G401 (cell line): ENCODE data around the gene VPS37B. TPM values are rescaled to one million over a fixed set of nuclear protein-coding genes. Genes with fewer than 3 reads are reported as not detected.
"Not testable (repeated sequence)": the region's sequence is repeated elsewhere in the genome, so short reads cannot be mapped to it uniquely, and the experiment has no call there.

ENCODE experiments used
- DNase-seq: peaks from one replicate; pipeline ENCODE4 v3.0.0-alpha.2; 2015; ENCODE audit warnings: low spot score
- in situ Hi-C: cut with HindIII; loops from 2 replicates; pipeline ENCODE4 v1.10.0; 2016; ENCODE audit warnings: low sequenced_read_pairs, mixed read lengths
- total RNA-seq: library from RNA; depleted of rRNA; stranded (reverse); fragments of >200 nt; shearing (Covaris generic); gene quantifications from 2 replicates; pipeline ENCODE4 v1.2.3, GENCODE V29; 2014; rRNA removed

Gene VPS37B, protein sequence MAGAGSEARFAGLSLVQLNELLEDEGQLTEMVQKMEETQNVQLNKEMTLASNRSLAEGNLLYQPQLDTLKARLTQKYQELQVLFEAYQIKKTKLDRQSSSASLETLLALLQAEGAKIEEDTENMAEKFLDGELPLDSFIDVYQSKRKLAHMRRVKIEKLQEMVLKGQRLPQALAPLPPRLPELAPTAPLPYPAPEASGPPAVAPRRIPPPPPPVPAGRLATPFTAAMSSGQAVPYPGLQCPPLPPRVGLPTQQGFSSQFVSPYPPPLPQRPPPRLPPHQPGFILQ
- 38.3 and 53.4 TPM in 2 replicates for total RNA-seq

DNA sequence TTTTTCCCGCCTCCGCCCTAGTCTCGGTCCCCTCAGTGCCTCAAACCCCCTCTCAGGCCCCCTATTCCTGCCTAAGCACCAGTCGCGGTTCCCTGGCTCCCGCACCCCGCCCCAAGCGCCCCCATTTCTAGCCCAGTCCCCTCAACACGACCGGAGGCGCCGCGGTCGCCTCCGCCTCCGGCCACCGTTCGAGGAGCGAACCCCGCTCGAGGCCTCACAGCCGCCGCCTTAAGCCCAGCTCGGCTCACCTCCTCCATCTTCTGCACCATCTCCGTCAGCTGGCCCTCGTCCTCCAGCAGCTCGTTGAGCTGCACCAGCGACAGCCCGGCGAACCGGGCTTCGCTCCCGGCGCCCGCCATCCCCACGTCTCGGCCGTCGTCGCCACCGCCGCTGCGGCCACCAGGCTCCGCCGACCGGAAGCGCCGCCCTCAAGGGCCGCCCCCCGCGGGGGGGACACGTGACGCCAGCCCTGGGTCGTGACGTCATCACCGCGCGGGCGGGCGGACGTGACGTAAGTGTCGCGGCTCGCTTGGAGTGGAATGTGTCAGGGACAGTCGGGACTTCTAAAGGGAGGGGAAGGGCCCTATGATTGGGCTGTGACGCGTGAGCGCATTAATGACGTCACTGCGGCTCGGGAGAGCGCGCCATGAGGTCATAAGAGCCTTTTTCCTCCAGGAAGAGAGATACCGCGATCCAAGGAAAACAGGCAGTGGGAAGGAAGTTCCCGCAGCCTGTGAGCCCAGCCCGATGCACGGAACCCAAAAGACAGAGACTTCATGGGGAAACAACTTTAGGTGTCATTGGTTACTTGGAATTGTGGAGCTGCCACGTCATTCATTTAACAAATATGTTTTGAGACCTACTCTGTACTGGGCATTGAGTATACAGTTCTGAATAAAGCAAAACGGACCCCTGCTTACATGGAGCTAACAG is at the start of gene VPS37B:
TSS of gene VPS37B (minus strand) at position 421 of the 933 bp plus-strand sequence. CDS start at position 359, 62 bp downstream.
- in situ Hi-C loops: no loop called here
- DNase-seq: peak; percentile 72

DNA sequence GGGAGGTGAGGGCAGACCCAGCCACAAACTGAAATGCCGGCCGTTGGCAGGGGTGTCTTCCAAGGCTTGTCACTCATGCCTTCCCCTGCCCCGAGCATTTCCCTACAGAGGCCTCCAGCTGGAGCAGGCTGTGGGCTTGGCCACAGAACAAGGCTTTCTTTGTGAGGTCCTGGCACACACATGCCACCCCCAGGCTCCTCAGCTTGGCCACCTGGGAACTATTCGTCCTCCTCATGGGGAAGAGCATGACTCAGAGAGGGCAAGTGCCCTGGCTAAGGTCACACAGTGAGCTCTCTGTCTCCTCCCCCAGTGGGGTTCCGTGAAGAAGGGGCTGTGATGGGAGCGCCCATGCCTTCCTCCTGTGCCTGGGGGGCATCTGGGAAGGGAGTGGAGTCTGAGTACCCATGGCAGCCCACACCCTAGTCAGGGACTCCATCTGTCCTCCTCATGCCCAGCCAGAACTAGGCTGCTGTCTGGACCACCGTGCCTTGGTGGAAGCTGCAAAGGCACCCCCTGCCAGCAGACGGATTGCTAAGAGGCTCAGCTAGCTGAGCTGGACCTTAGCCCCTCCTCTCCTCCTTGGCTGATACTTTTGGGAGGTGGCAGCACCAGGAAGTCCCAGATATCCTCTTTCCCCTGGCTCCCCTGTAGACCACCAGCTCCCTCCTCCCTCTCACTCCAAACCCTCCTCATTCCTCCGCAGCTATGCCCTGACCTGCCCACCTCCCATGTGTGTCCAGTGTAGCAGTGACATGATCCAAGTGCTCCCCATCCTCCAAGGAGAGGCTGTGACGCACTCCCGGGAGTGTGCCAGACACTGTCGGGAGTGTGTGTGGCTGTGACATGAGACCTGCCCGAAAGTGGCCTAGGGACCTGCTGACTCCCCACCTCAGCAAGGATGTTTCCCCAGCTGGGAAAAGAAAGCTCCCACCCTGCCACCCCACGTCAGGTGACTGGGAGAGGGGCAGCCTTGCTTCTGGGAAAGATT is 49.0 kb upstream of the VPS37B start:
- peak; percentile 43 for DNase-seq
- in situ Hi-C loops: loop anchor here (5.0 kb wide), 1 partner anchor 63 kb away; no protein-coding TSS in a partner anchor

DNA sequence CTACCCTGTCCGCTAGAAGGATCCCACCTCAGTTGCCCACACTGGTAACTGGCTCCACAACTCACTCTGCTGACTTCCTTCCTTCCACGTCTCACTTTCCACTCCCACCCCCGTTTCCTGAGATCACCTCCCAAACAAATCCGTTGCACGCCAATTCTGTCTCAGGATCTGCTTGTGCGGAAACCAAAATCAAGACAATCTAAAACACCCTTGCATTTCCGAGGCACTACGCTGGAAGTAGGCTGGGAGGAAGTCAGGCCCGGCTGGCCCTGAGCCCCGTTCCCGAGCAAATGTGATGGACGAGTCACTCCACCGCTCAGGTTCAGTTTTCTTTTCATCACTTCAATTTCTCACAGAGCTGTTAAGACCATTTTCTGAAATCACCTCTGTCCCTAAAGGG is 47.3 kb upstream of the VPS37B start:
- in situ Hi-C loops: no loop called here
- DNase-seq: no peak

DNA sequence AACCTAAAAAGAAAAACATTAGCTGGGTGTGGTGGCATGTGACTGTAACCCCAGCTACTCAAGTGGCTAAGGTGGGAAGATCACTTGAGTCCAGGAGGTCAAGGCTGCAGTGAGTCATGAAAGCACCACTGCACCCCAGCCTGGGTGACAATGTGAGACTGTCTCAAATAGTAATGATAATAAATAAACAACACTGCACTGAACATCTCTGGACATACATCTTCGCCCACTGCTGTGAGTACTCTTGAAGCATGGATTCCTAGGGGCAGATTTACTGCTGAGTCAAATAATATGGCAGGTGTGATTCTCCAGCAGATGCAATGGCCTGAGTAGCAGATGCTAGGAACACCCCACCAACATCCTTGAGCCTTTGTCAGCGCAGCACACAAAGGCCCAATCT is 46.7 kb upstream of the VPS37B start:
- no peak for DNase-seq
- in situ Hi-C loops: no loop called here

DNA sequence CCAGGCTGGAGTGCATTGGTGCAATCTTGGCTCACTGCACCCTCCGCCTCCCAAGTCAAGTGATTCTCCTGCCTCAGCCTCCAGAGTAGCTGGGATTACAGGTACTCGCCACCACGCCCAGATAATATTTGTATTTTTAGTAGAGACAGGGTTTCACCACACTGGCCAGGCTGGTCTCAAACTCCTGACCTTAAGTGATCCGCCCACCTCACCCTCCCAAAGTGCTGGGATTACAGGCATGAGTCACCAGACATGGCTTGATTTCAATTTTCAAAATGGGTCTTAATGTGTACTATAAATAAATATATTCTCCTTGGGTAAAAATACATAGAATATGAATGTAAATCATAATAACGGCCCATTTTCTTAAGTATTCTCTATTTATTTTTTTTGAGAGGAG is 45.4 kb upstream of the VPS37B start:
- DNase-seq, in situ Hi-C loops: not testable (repeated sequence)

DNA sequence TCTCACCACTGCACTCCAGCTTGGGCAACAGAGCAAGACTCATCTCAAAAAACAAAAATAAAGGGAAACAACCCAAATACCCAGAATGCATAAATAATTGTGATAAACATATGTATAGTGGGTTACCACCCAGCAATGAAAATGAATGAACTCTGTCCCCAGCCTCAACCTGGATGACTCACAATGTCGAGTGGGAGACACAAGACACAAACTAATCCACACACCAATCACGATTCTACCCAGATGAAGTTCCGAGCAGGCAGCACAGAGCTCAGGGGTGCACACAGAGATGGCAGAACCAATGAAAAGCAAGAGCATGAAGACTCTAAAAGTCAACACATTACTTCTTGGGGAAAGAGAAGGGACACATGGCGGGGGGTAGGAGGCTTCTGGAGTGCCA is 43.2 kb upstream of the VPS37B start:
- in situ Hi-C loops: no loop called here
- DNase-seq: no peak

DNA sequence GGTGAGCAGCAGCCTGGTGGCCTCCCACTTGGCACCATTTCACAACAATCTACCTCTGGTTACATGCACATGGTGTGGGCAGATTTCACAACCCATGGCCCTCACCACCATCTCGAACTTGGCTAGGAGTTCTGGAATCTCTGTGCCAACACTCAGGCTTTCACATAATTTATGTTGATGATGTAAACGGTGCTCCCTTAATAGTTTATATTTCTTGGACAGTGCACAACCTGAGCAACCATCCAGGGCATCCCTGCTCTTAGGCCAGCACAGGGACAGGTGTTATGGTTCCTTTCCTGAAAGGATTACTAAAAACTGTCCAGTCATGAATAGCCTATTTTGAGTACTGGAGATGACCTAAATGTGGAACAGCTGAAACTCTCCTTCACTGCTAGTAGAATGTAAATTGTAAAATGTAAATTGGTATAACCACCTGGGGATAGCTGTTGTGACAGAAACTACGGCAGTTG is 41.7 kb upstream of the VPS37B start:
- DNase-seq: no peak
- in situ Hi-C loops: no loop called here

DNA sequence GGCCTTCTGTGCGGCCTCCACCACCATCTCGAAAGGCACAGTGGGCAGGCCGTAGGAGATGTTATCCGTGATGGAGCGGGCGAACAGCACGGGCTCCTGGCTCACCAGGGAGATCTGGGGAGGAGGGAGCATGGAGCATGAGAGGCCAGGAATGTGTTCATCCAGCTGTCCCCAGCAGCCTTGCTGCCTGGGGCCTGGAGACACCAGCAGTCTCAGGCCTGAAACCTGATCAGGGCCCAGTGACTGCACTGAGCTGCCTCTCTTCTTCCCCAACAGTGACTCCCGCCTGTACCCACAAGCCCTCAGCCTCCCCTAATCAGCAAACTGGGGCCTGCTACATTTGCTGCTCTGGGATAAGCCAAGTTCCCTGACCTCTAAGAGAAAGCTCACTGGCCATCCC is 39.4 kb upstream of the VPS37B start:
- DNase-seq: no peak
- in situ Hi-C loops: no loop called here

DNA sequence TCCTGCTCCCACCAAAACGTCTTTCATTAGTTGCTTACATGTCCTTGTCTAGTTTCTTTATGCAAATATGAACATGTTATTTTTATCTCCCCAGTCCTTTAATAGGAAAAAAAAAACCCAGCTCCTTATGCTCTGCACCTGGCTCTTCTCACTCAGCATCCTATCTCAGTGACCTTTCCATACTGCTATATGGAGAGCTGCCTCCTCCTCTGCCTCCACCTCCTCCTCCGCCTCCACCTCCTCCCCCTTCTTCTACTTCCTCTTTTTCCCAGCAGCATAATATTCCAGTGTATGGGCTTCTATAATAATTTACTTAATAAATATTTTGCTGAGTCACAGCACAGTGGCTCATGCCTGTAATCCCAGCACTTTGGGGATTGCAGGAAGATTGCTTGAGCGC is 38.8 kb upstream of the VPS37B start:
- DNase-seq: no peak
- in situ Hi-C loops: no loop called here

DNA sequence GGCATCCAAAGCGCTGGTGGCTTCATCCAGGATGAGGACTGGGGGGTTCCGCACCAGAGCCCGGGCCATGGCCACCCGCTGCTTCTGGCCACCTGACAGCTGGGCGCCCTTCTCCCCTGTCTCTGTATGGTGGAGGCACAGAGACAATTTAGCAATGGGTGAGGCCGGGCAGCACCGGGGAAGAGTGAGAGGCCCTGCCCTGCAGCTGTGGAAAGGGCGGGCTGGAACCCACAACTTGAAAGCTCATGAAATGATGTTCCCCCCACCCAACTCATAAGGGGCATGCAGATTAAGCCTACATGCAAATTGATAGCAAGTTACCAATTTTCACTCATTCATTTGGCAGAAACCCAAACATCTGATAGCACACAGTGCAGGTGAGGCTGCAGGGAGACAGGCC is 36.3 kb upstream of the VPS37B start:
- DNase-seq: no peak
- in situ Hi-C loops: no loop called here

DNA sequence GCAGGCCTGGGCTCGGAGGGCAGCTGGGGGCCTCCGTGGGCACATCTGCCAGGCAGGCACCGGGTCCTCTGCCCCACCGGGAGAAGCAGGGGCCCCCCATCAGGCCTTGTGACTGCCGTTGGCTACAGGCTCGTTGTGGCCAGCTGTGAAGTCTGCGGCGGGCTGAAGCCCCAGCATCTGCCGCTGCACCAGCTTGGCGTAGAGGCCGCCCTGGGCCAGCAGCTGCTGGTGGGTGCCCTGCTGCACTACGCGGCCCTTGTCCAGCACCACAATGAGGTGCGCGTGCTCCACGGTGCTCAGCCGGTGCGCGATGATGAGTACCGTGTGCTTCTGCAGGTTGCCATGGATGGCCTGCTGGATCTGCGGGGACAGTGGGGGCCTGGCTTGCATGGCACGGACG is 33.9 kb upstream of the VPS37B start:
- in situ Hi-C loops: no loop called here
- no peak for DNase-seq

DNA sequence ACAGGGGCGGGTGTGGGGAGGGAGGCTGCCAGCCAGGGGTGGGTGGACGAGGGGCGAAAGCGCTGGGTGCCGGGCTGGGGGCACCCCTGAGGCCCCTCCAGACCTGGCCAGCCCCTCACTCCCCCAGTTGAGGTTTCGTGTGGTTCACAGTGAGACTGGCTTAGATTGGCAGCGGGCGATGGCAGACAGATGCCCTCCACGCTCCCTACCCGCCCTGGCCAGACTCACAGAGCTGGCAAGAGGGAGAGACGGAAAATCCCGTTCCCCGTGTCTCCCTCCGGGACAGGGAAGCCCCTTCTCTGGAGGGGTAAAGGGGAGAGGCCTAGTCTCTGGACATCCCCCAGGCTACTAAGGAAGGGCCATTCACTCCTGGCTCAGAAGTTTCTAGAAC is 33.2 kb upstream of the VPS37B start:
- in situ Hi-C loops: no loop called here
- no peak for DNase-seq

DNA sequence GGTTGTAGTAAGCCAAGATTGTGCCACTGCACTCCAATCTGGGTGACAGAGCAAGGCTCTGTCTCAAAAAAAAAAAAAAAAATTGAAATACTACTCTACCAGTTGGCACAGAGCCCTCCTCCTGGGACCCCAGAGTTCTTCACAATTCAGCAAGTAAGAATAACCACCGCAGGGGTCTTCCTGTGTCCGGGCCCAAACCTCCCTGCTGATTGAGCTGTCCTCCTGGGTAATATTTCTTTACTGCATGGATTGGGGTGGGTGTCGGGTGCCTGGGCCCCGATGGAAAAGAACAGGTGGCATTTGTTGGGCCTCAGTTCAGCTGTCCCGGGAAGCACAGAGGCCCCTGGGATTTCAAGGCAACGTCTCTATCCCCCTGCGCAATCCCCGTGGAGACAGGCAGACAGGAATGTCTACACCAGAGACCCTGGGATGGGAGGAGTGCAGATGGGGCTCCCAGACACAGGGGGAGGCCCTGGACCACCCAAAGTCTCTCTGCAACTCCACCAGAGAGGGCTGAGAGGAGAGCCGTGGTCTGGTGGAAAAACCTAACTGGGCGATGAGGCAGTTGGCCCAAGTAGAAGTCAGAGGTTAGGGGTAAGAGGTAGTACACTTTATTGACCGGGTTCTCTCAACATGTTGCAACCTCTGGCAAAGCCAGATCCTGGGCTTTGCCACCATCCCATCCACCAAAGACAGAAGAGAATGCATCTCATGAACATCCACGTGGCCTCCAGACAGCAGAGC is 32.7 kb upstream of the VPS37B start:
- DNase-seq: no peak
- in situ Hi-C loops: no loop called here

DNA sequence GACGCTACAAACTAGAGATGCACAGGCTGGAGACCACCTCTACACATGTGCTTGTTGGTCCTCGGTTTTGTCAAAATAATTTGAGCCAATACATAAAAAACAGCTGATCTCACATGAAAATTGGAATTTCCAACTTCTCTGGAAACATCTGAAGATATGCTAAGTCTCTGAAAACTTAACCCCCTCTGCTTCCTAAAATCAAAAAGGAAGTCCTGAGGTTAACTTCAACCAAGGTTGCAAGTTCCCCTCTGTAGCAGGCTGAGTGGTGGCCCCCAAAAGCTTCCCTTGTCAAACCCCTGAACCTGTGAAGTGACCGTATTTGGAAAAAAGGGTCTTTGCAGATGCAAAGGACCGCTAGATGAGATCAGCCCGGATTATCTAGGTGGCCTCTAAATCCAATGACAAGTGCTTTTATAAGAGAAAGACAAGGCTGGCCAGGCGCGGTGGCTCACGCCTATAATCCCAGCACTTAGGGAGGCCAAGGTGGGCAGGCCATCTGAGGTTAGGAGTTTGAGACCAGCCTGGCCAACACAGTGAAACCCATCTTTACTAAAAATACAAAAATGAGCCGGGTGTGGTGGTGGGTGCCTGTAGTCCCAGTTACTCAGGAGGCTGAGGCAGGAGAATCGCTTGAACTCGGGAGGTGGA is 32.0 kb upstream of the VPS37B start:
- DNase-seq: no peak
- in situ Hi-C loops: no loop called here

DNA sequence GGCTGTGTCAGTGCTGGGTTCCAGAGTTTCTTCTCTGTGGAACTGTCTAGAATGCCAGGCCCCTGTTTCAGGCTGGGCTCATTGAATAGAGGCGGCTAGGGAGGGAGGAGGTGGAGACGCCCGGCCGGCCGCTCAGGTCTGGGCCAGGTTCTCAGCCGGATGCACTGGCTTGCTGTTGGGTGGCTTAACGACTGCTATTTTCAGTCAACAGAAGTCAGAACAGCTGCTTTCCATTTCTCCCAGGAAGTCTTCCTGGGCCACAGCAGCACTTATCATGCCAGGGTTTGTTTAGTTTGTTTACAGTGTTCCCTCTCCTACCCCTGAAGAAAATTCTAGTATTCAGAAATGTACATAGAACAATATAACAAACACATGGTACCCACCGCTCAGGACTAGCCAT is 26.0 kb upstream of the VPS37B start:
- in situ Hi-C loops: no loop called here
- no peak for DNase-seq

DNA sequence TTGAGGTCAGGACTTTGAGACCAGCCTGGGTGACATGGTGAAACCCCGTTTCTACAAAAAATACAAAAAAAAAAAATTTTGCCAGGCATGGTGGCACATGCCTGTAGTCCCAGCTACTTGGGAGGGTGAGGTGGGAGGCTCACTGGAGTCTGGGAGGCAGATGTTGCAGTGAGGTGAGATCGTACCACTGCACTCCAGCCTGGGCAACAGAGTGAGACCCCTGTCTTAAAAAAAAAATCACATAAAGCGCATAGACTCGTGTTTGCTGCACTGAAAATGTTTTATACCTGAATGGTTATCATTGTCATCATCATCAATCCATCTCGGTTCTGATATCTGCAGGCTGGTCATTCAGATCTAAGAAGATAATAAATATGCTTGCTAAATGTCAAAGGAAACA is 24.8 kb upstream of the VPS37B start:
- no peak for DNase-seq
- in situ Hi-C loops: no loop called here

DNA sequence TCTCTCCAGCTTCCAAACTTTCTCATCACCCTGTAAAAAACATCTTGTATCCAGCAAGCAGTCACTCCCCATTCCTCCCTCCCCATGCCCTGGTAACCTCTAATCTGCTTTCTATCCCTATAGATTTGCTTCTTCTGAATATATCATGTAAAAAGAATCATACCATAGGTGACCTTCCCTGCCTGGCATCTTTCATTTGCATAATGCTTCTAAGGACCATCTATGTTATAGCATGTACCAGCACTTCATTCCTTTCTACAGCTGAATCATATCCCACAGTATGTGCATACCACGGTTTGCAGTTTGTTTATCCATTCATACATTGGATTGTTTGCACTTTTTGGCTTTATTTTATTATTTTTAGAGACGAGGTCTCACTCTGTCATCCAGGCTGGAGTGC is 22.9 kb upstream of the VPS37B start:
- in situ Hi-C loops: no loop called here
- no peak for DNase-seq

DNA sequence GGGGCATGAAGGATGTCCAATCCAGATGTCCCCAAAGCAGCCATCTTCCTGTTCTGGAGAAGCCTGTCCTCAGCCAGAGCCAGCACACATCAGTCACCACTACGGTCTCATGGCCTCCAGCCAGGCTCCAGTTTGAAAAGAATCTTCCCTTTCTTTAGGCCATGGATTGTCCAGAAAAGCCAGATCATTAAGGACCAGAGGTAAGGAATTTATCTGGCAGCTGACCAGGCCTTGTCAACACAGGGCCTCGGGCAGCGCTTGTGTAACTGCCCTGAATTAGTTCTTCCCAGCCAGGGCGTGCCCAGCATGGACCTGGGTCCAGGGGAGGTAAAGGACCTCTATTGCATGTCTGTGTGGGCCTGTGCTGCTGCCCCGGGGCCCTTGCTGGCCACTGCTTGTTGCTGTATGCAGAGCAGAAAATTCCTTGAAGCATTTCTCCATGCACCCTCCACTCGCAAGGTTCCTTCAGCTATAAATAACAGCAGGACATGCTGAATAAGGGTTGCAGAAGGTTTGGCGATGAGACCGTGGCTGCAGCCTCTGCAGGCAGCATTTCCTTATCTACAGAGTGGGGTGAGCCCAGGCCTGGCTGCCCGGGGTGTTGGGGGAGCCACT is 21.7 kb upstream of the VPS37B start:
- in situ Hi-C loops: no loop called here
- DNase-seq: peak; percentile 11
